Measurements from ENCODE around the gene SLC22A2.
"Not testable (repeated sequence)": the region's sequence is repeated elsewhere in the genome, so short reads cannot be mapped to it uniquely, and the experiment has no call there.

Gene SLC22A2

DNA sequence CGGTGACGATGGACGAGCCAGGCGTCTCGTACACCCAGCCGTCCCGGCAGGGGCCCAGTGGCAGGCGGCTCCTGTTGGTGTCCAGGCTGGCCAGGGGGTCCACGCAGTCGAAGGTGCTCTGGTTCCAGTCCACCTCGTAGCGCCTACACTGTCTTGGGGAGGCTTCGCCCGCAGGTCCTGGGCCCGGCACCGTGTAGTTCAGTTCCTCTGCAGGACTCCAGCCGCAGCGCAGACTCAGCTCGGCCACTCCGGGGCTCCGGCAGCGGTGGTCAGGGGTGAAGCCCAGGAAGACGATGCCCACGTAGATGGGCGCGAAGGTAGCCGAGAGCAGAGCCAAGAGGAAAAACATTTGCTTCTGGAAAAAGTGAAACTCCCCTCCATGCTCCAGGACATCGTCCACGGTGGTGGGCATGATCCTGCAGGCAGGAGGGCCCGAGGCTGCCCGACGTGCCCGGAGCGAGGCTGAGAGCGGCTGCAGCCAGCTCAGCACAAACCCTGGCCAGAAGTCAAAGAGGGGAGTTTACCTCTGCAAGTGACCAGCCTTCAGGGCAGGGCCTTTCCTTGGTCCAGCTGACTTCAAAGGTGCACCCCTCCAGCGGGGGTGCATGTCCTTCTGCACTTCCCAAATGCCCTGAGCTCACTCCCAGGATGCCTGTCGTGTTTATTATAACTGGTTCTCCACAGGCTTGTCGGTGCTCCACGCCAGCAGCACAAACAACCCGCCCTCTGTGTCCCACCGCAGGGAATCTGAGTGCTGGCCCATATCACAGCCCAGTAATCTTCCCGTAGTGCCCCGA is at the start of gene SLC22A2:
Gene SLC22A2 (minus strand): TSS at position 476 of the 797 bp plus-strand sequence. CDS start 64 bp downstream, at position 412.
- no peak for DNase-seq (ENCODE audit: low spot score)

- DNase-seq (ENCODE audit: low spot score) = no peak
Measured at GRCh38 chr6:160305926-160306713, 47.5 kb upstream of the SLC22A2 start.

GRCh38 chr6:160303806-160304205 is 45.2 kb upstream of the SLC22A2 start:
- DNase-seq (ENCODE audit: low spot score) = no peak

- not testable (repeated sequence) for DNase-seq (ENCODE audit: low spot score)
Measured at GRCh38 chr6:160302431-160303082, 43.9 kb upstream of the SLC22A2 start.

DNA sequence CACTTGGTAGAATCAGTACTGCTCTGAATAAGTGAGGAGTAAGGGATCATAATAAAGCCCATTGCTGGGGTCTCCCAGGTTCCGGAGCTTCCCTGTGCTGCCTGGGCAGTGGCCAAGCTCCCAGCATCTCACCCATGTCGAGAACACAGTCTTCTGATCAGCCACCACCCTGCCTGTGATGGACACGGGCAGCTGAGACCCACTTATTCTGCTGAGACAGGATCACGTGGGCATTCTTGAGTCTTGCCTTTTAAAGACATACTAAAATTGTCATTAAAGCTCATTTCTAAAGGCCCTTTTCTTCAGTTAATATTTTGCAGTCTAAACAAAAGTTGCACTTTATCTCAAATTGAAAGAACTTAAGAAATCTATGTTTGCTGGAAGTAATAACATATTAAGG is 42.7 kb upstream of the SLC22A2 start:
- DNase-seq (ENCODE audit: low spot score) = no peak

- no peak for DNase-seq (ENCODE audit: low spot score)
Measured at GRCh38 chr6:160300076-160300695, 41.6 kb upstream of the SLC22A2 start.

DNA sequence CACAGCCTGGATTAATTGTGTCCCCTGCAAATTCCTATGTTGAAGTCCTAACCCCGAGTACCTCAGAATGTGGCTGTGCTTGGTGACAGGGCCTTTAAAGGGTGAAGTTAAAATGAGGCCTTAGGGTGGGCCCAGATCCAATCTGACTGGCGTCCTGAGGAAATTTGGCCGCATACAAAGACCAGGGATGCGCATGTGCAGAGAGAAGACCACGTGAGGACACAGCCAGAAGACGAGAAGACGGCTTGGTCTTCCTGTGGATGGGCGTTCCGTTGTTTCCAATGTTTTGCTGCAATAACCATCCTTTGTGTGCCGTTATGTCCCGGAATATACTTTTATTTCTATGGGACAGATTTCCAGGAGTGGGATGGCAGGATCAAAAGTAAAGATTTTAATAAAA is 40.9 kb upstream of the SLC22A2 start:
- no peak for DNase-seq (ENCODE audit: low spot score)

- DNase-seq (ENCODE audit: low spot score) = no peak
Measured at GRCh38 chr6:160298121-160298520, 39.5 kb upstream of the SLC22A2 start.

GRCh38 chr6:160297310-160297709 is 38.7 kb upstream of the SLC22A2 start:
- no peak for DNase-seq (ENCODE audit: low spot score)

DNA sequence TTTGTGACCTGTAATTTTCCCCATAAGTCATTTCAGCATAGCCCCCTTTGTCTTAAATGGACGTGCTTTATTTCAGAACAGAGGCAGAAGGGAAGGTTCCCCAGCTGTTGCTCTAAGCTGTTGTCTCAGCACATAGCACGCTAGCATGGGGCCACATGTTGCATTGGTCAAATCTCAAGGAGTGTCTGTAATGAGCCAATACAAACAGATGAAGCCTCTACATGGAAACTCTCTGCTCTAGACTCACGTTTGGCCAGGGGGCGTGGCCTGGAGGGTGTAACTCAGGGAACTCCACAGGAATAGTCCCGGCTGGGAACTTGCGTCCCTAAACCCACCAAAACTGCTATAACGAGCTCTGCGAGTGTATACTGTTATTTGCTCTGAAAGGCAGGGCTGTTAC is 35.2 kb upstream of the SLC22A2 start:
- no peak for DNase-seq (ENCODE audit: low spot score)

DNA sequence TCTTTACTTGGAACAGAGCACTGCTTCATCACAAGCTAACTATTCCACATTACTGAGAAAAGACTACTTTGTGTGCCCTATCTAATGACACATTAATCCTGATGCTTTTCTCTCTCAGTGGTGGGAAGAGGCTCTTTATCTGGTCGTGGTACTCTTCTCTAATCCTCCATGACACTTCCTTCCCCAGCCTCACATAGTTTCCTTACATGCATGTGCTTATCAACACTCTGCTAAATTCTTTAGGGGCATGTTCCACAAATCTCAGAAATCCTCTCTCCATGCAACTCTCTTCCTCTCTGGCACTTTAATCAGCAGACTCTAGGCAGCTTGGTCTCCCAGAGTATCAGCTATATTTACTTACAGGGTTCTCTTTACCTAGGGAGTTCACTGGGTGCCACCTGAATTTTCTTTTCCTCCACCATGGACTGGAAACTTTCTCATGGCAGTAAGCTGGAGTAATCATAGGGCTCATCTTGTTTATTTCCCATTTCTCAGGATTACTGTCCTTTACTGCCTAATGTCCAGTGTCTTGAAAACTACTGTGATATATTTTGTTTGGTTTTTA is 27.0 kb upstream of the SLC22A2 start:
- DNase-seq (ENCODE audit: low spot score) = no peak

DNA sequence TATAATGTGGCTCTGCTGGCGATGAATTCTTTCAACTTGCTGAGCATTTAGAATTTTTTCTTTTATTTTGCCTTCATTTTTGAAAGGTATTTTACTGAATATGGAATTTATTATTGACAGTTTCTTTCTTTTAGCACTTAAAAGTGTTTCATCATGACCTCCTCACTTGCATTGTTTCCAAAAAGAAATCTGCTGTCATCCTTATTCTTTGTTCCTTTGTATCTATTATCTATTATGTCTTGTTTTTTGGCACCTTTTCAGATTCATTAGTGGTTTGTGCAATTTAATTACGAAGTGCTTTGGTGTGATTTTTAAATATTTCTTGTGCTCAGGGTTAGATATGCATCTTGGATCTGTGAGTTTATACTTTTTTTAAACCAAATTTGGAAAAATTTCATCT is 26.0 kb upstream of the SLC22A2 start:
- DNase-seq (ENCODE audit: low spot score) = no peak

DNA sequence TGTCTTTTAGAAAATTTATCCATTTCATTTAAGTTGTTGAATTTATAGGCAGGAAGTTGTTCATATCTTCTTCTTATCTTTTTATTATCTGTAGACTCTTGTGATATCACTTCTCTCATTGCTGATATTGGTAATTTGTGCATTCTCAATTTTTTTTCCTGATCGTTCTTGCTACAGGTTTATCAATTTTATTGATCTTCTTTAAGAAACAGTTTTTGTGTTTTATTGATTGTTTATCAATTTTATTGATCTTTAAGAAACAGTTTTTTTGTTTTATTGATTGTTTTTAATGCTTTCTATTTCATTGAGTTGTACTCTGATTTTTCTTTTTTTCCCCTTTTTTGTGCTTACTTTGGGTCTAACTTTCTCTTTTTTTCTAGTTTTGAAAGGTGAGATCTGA is 23.8 kb upstream of the SLC22A2 start:
- DNase-seq (ENCODE audit: low spot score) = no peak

- no peak for DNase-seq (ENCODE audit: low spot score)
Measured at GRCh38 chr6:160279850-160280249, 21.2 kb upstream of the SLC22A2 start.

- DNase-seq (ENCODE audit: low spot score) = no peak
Measured at GRCh38 chr6:160278786-160279310, 20.2 kb upstream of the SLC22A2 start.

- DNase-seq (ENCODE audit: low spot score) = no peak
Measured at GRCh38 chr6:160278311-160278710, 19.7 kb upstream of the SLC22A2 start.

DNA sequence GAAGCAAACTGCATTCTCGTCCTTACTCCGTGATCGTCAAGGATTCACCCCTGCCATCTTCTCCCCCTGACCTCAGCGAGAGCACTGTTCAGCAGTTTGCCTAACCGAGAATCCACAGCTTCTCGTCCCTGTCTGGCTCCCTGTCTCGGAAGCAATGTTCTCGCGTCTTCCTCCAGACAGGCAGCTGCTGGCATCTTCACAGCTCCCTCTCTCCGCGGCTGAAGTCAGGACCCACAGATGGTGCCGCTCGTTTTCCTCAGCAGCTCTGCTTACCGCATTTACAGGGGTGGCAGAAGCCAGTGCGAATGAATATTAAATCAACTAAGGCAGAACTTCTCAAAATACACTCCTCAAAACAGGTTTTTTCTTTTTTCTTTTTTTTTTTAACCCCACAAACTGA is 18.9 kb upstream of the SLC22A2 start:
- DNase-seq (ENCODE audit: low spot score) = no peak

DNA sequence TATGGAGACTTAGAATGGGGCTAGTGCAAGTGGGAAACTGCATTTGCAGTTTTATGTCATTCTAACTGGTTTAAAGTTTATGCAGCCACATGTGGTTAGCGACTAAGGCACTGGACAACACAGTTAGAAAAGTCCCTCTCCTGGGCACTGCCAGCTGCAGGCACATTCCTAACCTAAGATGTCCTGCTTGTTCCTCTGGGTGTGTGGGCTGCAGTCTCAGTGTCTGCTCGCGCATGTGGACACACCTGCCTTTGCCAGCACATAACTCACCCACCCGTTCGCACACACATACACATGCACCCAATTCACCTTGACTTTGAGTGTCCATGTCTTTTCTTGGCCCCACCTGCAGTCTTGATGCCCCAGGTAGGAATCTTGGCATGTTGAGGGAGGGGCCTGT is 18.5 kb upstream of the SLC22A2 start:
- DNase-seq (ENCODE audit: low spot score) = no peak

DNA sequence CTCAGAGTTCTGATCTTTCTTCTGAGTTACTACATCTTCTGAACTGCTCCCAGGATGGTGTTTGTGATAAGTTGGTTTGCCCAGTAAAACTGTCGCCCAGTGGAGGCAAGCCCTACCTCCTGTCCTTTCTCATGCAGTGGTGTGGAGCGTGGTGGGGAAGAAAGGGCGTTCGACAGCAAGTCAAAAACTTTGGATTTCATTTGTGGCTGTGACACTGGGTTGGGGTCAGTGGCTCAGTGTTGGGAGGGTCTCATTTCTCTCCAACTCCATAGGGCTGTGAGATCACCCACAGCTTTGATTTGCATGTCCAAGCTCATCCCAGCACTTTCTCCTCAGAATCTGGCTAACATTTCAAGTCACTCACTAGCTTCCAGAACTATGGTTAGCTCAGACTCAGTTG is 17.5 kb upstream of the SLC22A2 start:
- DNase-seq (ENCODE audit: low spot score) = no peak

- DNase-seq (ENCODE audit: low spot score) = no peak
Measured at GRCh38 chr6:160275511-160276003, 16.9 kb upstream of the SLC22A2 start.

DNA sequence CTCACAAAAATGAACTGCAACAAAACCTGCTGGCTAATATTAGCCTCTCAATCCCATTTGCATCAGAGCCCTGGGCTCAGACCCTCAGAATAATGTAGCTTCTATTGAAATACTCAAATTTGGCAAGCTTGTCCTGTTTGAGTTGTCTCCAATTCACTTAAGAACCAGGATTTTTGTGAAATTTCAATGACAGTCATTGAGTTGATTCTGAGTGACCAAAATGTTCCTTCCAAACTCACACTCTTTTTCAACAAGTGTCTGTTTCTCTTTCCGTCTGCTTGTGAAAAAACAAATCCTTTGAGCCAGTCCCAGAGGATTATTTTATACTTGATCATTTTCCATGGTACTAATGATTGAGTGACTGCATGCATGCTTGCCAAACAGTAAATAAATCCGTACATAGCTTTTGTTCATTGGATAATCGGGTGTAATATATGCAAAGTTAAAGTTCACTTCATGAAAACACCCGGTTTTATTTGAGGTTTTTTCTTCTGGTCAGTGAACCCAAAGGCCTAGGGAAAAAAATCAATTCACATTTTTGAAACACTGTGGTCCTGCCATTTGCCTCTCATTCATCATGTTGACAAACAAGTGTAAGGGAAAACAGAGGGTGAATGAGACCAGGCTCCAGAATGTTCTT is 16.4 kb upstream of the SLC22A2 start:
- DNase-seq (ENCODE audit: low spot score) = no peak

All from CD4-positive, alpha-beta T cell treated with Interleukin-6 at 100 ng/mL for 8 hours (primary cell).